Stimulated activated naive B cell treated with anti-CD40 and anti-IgM and Interleukin-4, amounts not matched to agents 10 μg/mL and 1 μg/mL and 100 μg/mL, for 72 hours (primary cell): ENCODE results near the gene GAS2L2.

Experiments used
- ATAC-seq, 2 donors: fragments of 150-1000 bp; cut with Tn5 transposase; replicated peaks; 2 replicates each; pipeline ENCODE4 v1.10.0; 2021; ENCODE audit warnings: moderate library complexity in 1 of 2
- DNase-seq: peaks from one replicate; pipeline ENCODE4 v3.0.0; 2021
- H3K27ac Mint-ChIP-seq: one replicate; pipeline ENCODE4 v1.8.0; 2022; ENCODE audit warnings: mild to moderate bottlenecking, mixed read lengths
- H3K27me3 Mint-ChIP-seq, 2 donors: one replicate each; pipeline ENCODE4 v1.8.0; 2022; ENCODE audit warnings: mixed read lengths in 2 of 2
- H3K36me3 Mint-ChIP-seq, 2 donors: one replicate each; pipeline ENCODE4 v1.8.0; 2022; ENCODE audit warnings: mixed read lengths in 2 of 2, mild to moderate bottlenecking in 1 of 2
- H3K4me1 Mint-ChIP-seq, 2 donors: one replicate each; pipeline ENCODE4 v1.8.0; 2022; ENCODE audit warnings: mixed read lengths in 2 of 2, mild to moderate bottlenecking in 1 of 2
- H3K4me3 Mint-ChIP-seq, 2 donors: one replicate each; pipeline ENCODE4 v1.8.0; 2022; ENCODE audit warnings: mild to moderate bottlenecking in 2 of 2, mixed read lengths in 2 of 2, moderate library complexity in 1 of 2
- H3K9me3 Mint-ChIP-seq, 2 donors: one replicate each; pipeline ENCODE4 v1.8.0; 2022; ENCODE audit warnings: mixed read lengths in 2 of 2, mild to moderate bottlenecking in 1 of 2

The GAS2L2 gene

GRCh38 chr17:35752945-35753764 lies at the start of gene GAS2L2:
Gene GAS2L2 (minus strand): TSS chr17:35753239. CDS start chr17:35752850, 389 bp downstream.
- no peak within 1 kb of the TSS for H3K27ac Mint-ChIP-seq
- H3K4me1 Mint-ChIP-seq: peaks cover 9 to 26% of the 10 kb centered on the region in 2 donors
- no peaks in the 10 kb centered on the region for H3K9me3 Mint-ChIP-seq
- no peak for ATAC-seq
- H3K4me3 Mint-ChIP-seq: no peak within 1 kb of the TSS
- H3K36me3 Mint-ChIP-seq: no peaks in the 10 kb centered on the region
- DNase-seq: no peak
- peaks cover 49 to 57% of the 10 kb centered on the region in 2 donors for H3K27me3 Mint-ChIP-seq

GRCh38 chr17:35801583-35802224 lies 48.7 kb upstream of the GAS2L2 start:
- DNase-seq: peak; percentile 22
- Mint-ChIP-seq H3K27me3 (peaks cover 5 to 8% of the 10 kb centered on the region in 2 donors), H3K4me3 (no peak overlapping the region), H3K27ac (peak overlapping the region; percentile 7), H3K36me3 (no peaks in the 10 kb centered on the region), H3K4me1 (peaks cover 14 to 17% of the 10 kb centered on the region in 2 donors), H3K9me3 (no peaks in the 10 kb centered on the region)
- ATAC-seq: peak; percentile 59 to 71

GRCh38 chr17:35799942-35800341 lies 46.9 kb upstream of the GAS2L2 start:
- Mint-ChIP-seq H3K4me3 (no peak overlapping the region), H3K27ac (no peak overlapping the region), H3K9me3 (no peaks in the 10 kb centered on the region), H3K4me1 (peaks cover 17 to 26% of the 10 kb centered on the region in 2 donors), H3K27me3 (peaks cover 16 to 20% of the 10 kb centered on the region in 2 donors), H3K36me3 (no peaks in the 10 kb centered on the region)
- no peak for ATAC-seq
- DNase-seq: no peak

- H3K27me3 Mint-ChIP-seq: peaks cover 33 to 40% of the 10 kb centered on the region in 2 donors
- no peak for DNase-seq
- H3K9me3 Mint-ChIP-seq: no peaks in the 10 kb centered on the region
- no peak for ATAC-seq
- H3K4me1 Mint-ChIP-seq: peaks cover 19 to 26% of the 10 kb centered on the region in 2 donors
- H3K4me3 Mint-ChIP-seq: no peak overlapping the region
- H3K27ac Mint-ChIP-seq: no peak overlapping the region
- H3K36me3 Mint-ChIP-seq: no peaks in the 10 kb centered on the region
Measured at GRCh38 chr17:35797918-35798317, 44.9 kb upstream of the GAS2L2 start.

GRCh38 chr17:35797370-35797769 lies 44.3 kb upstream of the GAS2L2 start:
- ATAC-seq: no peak
- Mint-ChIP-seq H3K9me3 (no peaks in the 10 kb centered on the region), H3K36me3 (no peaks in the 10 kb centered on the region), H3K27me3 (peaks cover 33 to 41% of the 10 kb centered on the region in 2 donors), H3K27ac (no peak overlapping the region), H3K4me1 (peaks cover 19 to 26% of the 10 kb centered on the region in 2 donors), H3K4me3 (no peak overlapping the region)
- DNase-seq: no peak

- DNase-seq: no peak
- Mint-ChIP-seq H3K27me3 (peaks cover 37 to 45% of the 10 kb centered on the region in 2 donors), H3K4me3 (no peak overlapping the region), H3K27ac (no peak overlapping the region), H3K36me3 (no peaks in the 10 kb centered on the region), H3K4me1 (peaks cover 19 to 25% of the 10 kb centered on the region in 2 donors), H3K9me3 (no peaks in the 10 kb centered on the region)
- no peak for ATAC-seq
Measured at GRCh38 chr17:35796942-35797341, 43.9 kb upstream of the GAS2L2 start.

GRCh38 chr17:35795871-35796265 lies 42.8 kb upstream of the GAS2L2 start:
- peak overlapping the region; percentile 86 to 87 for H3K4me3 Mint-ChIP-seq
- H3K27me3 Mint-ChIP-seq: peaks cover 41 to 48% of the 10 kb centered on the region in 2 donors
- H3K27ac Mint-ChIP-seq: peak overlapping the region; percentile 9
- H3K36me3 Mint-ChIP-seq: no peaks in the 10 kb centered on the region
- ATAC-seq: no peak
- H3K9me3 Mint-ChIP-seq: no peaks in the 10 kb centered on the region
- DNase-seq: no peak
- H3K4me1 Mint-ChIP-seq: peaks cover 10 to 15% of the 10 kb centered on the region in 2 donors

GRCh38 chr17:35795007-35795870 lies 42.2 kb upstream of the GAS2L2 start, which contains the start of gene MMP28:
Gene MMP28 (minus strand): TSS chr17:35795641. CDS start chr17:35795377, 264 bp downstream.
- H3K36me3 Mint-ChIP-seq: no peaks in the 10 kb centered on the region
- H3K27me3 Mint-ChIP-seq: peaks cover 41 to 48% of the 10 kb centered on the region in 2 donors
- peak within 1 kb of the TSS; percentile 9 for H3K27ac Mint-ChIP-seq
- peak within 1 kb of the TSS; percentile 86 to 87 for H3K4me3 Mint-ChIP-seq
- DNase-seq: peak; percentile 18
- H3K4me1 Mint-ChIP-seq: peaks cover 8 to 15% of the 10 kb centered on the region in 2 donors
- H3K9me3 Mint-ChIP-seq: no peaks in the 10 kb centered on the region
- ATAC-seq: peak; percentile 81 to 82

- peaks cover 8 to 15% of the 10 kb centered on the region in 2 donors for H3K4me1 Mint-ChIP-seq
- ATAC-seq (no peak), DNase-seq (no peak)
- no peaks in the 10 kb centered on the region for H3K36me3 Mint-ChIP-seq
- peaks cover 41 to 56% of the 10 kb centered on the region in 2 donors for H3K27me3 Mint-ChIP-seq
- no peak overlapping the region for H3K4me3 Mint-ChIP-seq
- H3K9me3 Mint-ChIP-seq: no peaks in the 10 kb centered on the region
- H3K27ac Mint-ChIP-seq: no peak overlapping the region
Measured at GRCh38 chr17:35793257-35793656, 40.2 kb upstream of the GAS2L2 start.

- Mint-ChIP-seq H3K27ac (no peak overlapping the region), H3K4me1 (peaks cover 8 to 15% of the 10 kb centered on the region in 2 donors), H3K36me3 (no peaks in the 10 kb centered on the region), H3K27me3 (peaks cover 36 to 48% of the 10 kb centered on the region in 2 donors), H3K9me3 (no peaks in the 10 kb centered on the region), H3K4me3 (no peak overlapping the region)
- ATAC-seq (no peak), DNase-seq (no peak)
Measured at GRCh38 chr17:35791681-35792350, 38.8 kb upstream of the GAS2L2 start.

GRCh38 chr17:35790841-35791240 lies 37.8 kb upstream of the GAS2L2 start:
- no peak overlapping the region for H3K4me3 Mint-ChIP-seq
- peaks cover 8 to 13% of the 10 kb centered on the region in 2 donors for H3K4me1 Mint-ChIP-seq
- no peak for DNase-seq
- H3K27ac Mint-ChIP-seq: no peak overlapping the region
- H3K9me3 Mint-ChIP-seq: no peaks in the 10 kb centered on the region
- no peak for ATAC-seq
- H3K27me3 Mint-ChIP-seq: peaks cover 30 to 43% of the 10 kb centered on the region in 2 donors
- H3K36me3 Mint-ChIP-seq: no peaks in the 10 kb centered on the region

- Mint-ChIP-seq H3K36me3 (no peaks in the 10 kb centered on the region), H3K9me3 (no peaks in the 10 kb centered on the region), H3K27me3 (peaks cover 15 to 24% of the 10 kb centered on the region in 2 donors), H3K4me3 (no peak overlapping the region), H3K27ac (no peak overlapping the region), H3K4me1 (no peaks in the 10 kb centered on the region)
- ATAC-seq (no peak), DNase-seq (no peak)
Measured at GRCh38 chr17:35788477-35789368, 35.7 kb upstream of the GAS2L2 start.

- no peak for DNase-seq
- no peaks in the 10 kb centered on the region for H3K4me1 Mint-ChIP-seq
- peaks cover 8 to 11% of the 10 kb centered on the region in 2 donors for H3K27me3 Mint-ChIP-seq
- H3K27ac Mint-ChIP-seq: no peak overlapping the region
- H3K36me3 Mint-ChIP-seq: no peaks in the 10 kb centered on the region
- H3K4me3 Mint-ChIP-seq: no peak overlapping the region
- no peak for ATAC-seq
- H3K9me3 Mint-ChIP-seq: no peaks in the 10 kb centered on the region
Measured at GRCh38 chr17:35786941-35787432, 33.9 kb upstream of the GAS2L2 start.
